GM10847 (cell line): ENCODE results near the gene PIGO.

ENCODE experiments used
- POLR2A ChIP-seq: IDR thresholded peaks from 2 replicates; pipeline ENCODE4 v1.6.1; 2011; ENCODE audit not compliant: insufficient read length; ENCODE audit errors: extremely low read depth

The PIGO gene

DNA sequence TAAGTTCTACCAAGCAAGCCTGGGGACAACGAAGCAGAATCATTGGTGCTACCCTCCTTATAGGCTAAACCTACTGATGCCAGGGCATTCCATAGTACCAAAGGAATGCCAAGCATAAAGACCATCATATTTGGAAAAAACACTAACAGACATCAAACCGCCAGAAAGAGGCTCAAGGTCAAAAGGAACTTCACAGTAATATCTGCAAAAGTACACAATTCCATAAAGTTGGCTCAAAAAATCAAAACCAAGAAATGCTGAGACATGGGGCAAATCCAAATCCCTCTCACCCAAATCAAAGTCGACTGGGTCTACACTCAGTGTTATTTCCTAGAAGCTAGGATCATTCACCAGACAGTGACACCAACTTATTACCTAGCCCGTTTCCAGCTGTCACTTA lies 27.4 kb downstream of the PIGO start:
- no peak for TF ChIP-seq POLR2A

DNA sequence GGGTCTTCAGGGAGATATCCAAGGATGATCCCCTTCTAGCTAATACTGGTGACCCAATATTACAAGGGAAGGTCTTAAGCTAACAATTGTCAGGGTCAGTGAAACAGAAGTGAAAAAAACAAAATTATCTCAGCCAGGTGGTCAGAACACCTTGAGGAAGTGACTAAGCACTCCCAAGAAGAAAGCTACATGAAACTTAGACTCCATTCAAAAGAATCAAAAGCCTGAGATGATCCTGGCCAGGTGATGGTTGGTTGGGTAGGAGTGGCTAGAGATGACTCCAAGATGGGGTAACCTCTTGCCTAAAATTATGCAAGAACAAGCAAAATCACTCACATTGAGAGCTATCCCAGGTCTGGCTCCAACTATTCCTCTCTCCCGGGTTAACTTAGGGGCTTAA lies 29.3 kb downstream of the PIGO start:
- no peak for TF ChIP-seq POLR2A

DNA sequence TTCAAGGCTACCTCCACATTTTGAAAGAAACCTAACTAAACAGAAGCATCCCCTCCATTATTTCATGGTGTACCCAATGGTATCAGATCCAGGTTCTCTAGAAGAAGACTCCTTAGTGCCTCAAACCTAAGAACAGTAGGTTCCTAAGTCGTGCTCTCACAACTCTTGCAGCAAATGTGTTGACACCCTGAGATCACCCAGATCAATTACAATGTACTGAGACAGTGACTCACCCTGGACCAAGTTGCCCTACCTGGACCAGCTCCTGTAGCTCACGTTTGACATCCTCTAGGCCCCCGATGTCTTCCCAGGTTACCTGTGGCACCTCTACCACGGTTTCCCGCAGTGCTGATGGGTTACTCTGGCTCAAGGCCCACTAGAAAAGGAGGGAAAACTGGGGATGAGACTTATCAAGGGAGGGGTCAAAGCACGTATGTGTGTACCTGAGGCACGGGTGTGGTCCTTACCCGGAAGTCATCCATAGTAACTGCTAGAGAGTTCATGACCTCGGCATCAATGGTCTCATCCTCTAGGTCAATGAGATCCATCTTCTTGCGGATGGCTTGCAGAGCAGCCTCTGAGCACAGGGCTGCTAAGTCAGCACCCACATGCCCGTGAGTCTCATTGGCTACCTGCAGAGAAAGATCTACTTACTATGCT lies 35.7 kb downstream of the PIGO start:
- TF ChIP-seq POLR2A = no peak

GRCh38 chr9:35059438-35059837 lies 37.0 kb downstream of the PIGO start:
- TF ChIP-seq POLR2A = no peak

GRCh38 chr9:35057271-35057620 lies 39.1 kb downstream of the PIGO start:
- no peak for TF ChIP-seq POLR2A

GRCh38 chr9:35056571-35057270 lies 39.7 kb downstream of the PIGO start:
- TF ChIP-seq POLR2A = no peak

- TF ChIP-seq POLR2A = no peak
Measured at GRCh38 chr9:35054871-35055644, 41.3 kb downstream of the PIGO start.

GRCh38 chr9:35054185-35054835 lies 42.1 kb downstream of the PIGO start:
- no peak for TF ChIP-seq POLR2A

GRCh38 chr9:35051069-35051967 lies 45.1 kb downstream of the PIGO start:
- TF ChIP-seq POLR2A = no peak

DNA sequence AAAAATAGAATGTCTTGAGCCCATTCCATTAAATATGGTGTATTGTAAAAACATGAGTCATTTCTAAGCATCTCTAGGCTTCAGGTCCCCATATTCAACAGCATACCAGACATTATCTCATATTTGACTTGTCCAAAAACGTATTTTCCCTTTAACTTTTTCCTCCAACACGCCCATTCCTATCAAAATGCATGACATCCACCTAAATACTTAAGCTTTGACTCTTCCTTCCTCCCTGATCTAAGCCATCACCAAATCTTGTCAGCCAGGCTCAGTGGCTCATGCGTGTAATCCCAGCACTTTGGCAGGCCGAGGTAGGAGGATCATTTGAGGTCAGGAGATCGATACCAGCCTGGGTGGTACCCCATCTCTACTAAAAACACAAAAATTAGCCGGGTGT lies 47.9 kb downstream of the PIGO start:
- no peak for TF ChIP-seq POLR2A

GRCh38 chr9:35044071-35044470 lies 52.3 kb downstream of the PIGO start:
- TF ChIP-seq POLR2A = no peak

GRCh38 chr9:35042891-35043545 lies 53.4 kb downstream of the PIGO start:
- no peak for TF ChIP-seq POLR2A

GRCh38 chr9:35042081-35042604 lies 54.2 kb downstream of the PIGO start:
- no peak for TF ChIP-seq POLR2A
